ENCODE results near the gene NPTXR. TPM values are rescaled to one million over a fixed set of nuclear protein-coding genes. Genes with fewer than 3 reads are reported as not detected.

NPTXR gene
- 9.1 to 11.4 TPM (median 10.1 TPM) in 5 replicates for total RNA-seq (2022; extraction: Qiagen RNA extraction; ENCODE audit: low read depth)

DNA sequence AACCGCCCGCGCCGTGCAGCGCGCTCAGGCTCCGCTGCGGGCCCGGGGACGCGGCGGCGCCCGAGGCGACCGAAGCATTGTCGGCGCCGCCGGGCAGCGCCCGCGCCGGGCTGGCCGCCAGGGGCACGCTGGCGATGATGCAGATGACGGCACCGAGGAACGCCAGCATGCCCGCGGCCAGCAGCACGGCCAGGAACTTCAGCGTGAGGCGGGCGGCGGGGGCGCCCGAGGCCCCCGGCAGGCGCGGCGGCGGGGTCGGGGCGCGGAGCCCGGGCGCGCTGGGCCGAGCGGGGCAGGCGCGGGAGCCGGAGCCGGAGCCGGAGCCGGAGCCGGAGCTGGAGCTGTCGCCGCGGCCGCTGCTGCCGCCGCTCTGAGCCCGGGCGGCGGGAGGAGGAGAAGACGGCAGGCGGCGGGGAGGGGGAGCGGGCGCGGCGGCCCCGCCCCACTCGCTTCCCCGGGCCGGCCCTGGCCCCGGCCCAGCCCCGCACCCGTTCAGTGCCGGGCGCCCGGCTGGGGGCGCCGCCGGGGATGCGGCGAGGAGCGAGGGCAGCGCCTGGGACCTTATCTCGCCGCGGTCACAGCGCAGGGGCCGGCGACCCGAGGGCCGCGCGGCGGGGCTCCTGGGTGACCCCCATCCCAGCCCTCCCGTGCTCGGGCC, at the start of gene NPTXR:
Gene NPTXR (minus strand): TSS at position 372 of the 658 bp plus-strand sequence.

DNA sequence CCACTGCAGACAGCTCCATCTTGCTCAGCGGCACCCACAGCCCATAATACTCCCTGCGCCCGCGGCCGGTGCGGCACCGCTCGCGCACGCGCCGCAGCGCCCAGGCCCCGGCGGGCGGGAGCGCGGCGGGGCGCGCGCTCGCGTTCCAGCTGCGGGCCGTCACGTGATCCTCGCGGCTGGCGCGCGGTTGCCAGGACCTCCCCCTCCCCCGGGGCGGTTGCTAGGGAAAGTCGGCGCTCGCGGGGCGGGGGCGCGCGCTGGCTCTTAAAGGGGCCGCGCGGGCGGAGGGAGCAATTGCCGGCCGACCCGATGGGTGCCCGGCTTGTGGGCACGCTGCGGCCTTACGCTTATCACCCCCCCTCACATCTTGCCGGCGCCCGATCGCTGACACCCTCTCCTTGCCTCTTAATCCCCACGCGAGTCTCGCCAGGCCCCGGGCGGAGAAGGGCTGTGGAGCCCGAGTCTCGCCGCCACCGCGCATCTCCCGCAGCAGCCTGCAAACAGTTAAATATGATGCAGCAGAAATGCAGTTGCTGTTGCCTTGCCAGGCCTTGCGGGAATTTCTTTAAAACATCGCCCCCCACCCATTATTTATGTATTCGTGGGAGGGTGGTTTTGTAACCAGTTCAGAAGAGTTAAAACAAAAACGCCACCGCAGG, 28.5 kb upstream of the NPTXR start, which contains the start of gene CBX6:
Gene CBX6 (minus strand): TSS at position 45 of the 659 bp plus-strand sequence. CDS start 26 bp downstream, at position 19.

DNA sequence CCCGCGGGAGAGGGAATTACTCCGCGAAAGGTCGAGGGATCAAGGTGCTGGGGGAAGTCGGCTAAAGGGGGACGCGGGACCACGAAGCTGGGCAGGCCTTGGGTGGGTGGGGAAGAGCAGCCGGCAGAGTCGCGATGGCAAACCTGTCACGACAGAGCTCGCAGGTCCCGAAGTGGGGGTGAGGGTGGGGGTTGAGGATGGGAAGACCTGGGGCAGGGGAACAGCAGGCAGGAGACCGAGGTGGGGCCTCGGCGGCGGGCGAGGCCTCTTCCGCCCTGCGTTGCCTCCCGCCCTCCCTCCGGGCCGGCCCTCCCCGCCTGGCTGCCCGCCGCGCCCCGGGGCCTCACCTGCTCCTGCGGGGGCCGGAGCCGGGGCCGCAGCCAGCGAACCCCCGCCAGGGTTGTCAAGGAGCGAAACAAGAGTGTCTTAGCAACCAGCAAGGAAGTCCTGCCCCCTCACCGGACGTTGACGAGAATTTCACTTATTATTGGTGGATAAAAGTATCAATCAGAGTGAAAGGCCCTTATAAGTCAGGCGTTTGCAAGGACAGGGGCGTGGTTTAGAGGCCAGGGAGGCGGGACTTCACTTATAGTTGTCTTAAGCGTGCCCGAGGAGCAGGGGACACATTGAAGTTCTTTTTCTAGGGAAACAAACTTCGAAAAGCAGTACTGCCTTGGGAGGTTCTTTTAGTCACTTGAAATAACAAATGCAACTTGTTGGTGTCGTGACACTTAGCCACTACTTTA, 49.9 kb downstream of the NPTXR start, which contains the start of gene DNAL4:
Gene DNAL4 (minus strand): TSS at position 423 of the 746 bp plus-strand sequence. CDS start 11,412 bp downstream, outside the sequence.

Other genes starting within 250 kb of the NPTXR start
- 0.49 to 1.2 TPM (median 0.68 TPM) in 5 replicates for gene FAM227A, start 187.6 kb downstream of the NPTXR start, total RNA-seq (2022; extraction: Qiagen RNA extraction; ENCODE audit: low read depth)
- 14.2 to 15.7 TPM (median 14.6 TPM) in 5 replicates for gene CBY1, start 187.4 kb downstream of the NPTXR start, total RNA-seq (2022; extraction: Qiagen RNA extraction; ENCODE audit: low read depth)
- 62.0 to 81.3 TPM (median 72.3 TPM) in 5 replicates for gene TOMM22, start 162.1 kb downstream of the NPTXR start, total RNA-seq (2022; extraction: Qiagen RNA extraction; ENCODE audit: low read depth)
- gene JOSD1, start 143.1 kb downstream of the NPTXR start, total RNA-seq (2022; extraction: Qiagen RNA extraction; ENCODE audit: low read depth) = 25.4 to 30.0 TPM (median 29.3 TPM) in 5 replicates
- 6.0 to 10.0 TPM (median 9.9 TPM) in 5 replicates for gene GTPBP1, start 138.1 kb downstream of the NPTXR start, total RNA-seq (2022; extraction: Qiagen RNA extraction; ENCODE audit: low read depth)
- gene SUN2, start 88.0 kb downstream of the NPTXR start, total RNA-seq (2022; extraction: Qiagen RNA extraction; ENCODE audit: low read depth) = 26.4 to 40.2 TPM (median 36.1 TPM) in 5 replicates
- gene DNAL4, start 49.9 kb downstream of the NPTXR start, total RNA-seq (2022; extraction: Qiagen RNA extraction; ENCODE audit: low read depth) = 8.0 to 10.6 TPM (median 10.2 TPM) in 5 replicates
- gene CBX6, start 28.2 kb upstream of the NPTXR start, total RNA-seq (2022; extraction: Qiagen RNA extraction; ENCODE audit: low read depth) = 25.0 to 30.9 TPM (median 27.3 TPM) in 5 replicates
- 0.09 TPM in 1 of 5 replicates, not detected in the others for gene APOBEC3A, start 113.6 kb upstream of the NPTXR start, total RNA-seq (2022; extraction: Qiagen RNA extraction; ENCODE audit: low read depth)
- gene APOBEC3B, start 138.3 kb upstream of the NPTXR start, total RNA-seq (2022; extraction: Qiagen RNA extraction; ENCODE audit: low read depth) = 26.1 to 31.0 TPM (median 29.1 TPM) in 5 replicates
- 24.6 to 29.2 TPM (median 27.5 TPM) in 5 replicates for gene APOBEC3C, start 170.2 kb upstream of the NPTXR start, total RNA-seq (2022; extraction: Qiagen RNA extraction; ENCODE audit: low read depth)
- gene APOBEC3D, start 177.1 kb upstream of the NPTXR start, total RNA-seq (2022; extraction: Qiagen RNA extraction; ENCODE audit: low read depth) = 0.10 to 0.66 TPM (median 0.34 TPM) in 3 of 5 replicates, not detected in the others
- gene APOBEC3F, start 196.8 kb upstream of the NPTXR start, total RNA-seq (2022; extraction: Qiagen RNA extraction; ENCODE audit: low read depth) = 1.7 to 3.0 TPM (median 2.1 TPM) in 5 replicates
- not detected in 5 replicates for gene APOBEC3G, start 233.2 kb upstream of the NPTXR start, total RNA-seq (2022; extraction: Qiagen RNA extraction; ENCODE audit: low read depth)